Upper lobe of right lung (tissue), 1 donor: ENCODE results near the gene THUMPD2. TPM values are rescaled to one million over a fixed set of nuclear protein-coding genes. Genes with fewer than 3 reads are reported as not detected.
"Not testable (repeated sequence)": the region's sequence is repeated elsewhere in the genome, so short reads cannot be mapped to it uniquely, and the experiment has no call there.

Source experiments
- ATAC-seq: fragments of 200-7000 bp; cut with Tn5 transposase; one replicate; pipeline ENCODE4 v1.9.1; 2020; ENCODE audit warnings: mild to moderate bottlenecking, moderate library complexity
- DNase-seq: peaks from one replicate; pipeline ENCODE4 v3.0.0-alpha.2; 2020
- H3K27ac ChIP-seq: fragments of 200-600 bp; one replicate; pipeline ENCODE4 v1.8.0; 2022
- H3K27me3 ChIP-seq: fragments of 200-600 bp; one replicate; pipeline ENCODE4 v1.8.0; 2022; ENCODE audit warnings: mild to moderate bottlenecking
- H3K36me3 ChIP-seq: fragments of 200-600 bp; one replicate; pipeline ENCODE4 v1.8.0; 2022
- H3K4me1 ChIP-seq: fragments of 200-600 bp; one replicate; pipeline ENCODE4 v1.8.0; 2022
- H3K4me3 ChIP-seq: fragments of 200-600 bp; one replicate; pipeline ENCODE4 v1.8.0; 2022; ENCODE audit warnings: mild to moderate bottlenecking
- H3K9me3 ChIP-seq: fragments of 200-600 bp; one replicate; pipeline ENCODE4 v1.8.0; 2022
- intact Hi-C: fragments of 100-400 bp; cut with DNase I; formaldehyde crosslinking; loops from one replicate; pipeline ENCODE4 v1.11.0; 2022
- total RNA-seq: library from RNA; stranded (reverse); fragmentation: NEBNext Ultra II Directional; extraction: Animal tissue kit (Norgen Biotek cat#: 25700); gene quantifications from one replicate; pipeline ENCODE4 v1.2.1, GENCODE V29; 2021
- TF ChIP-seq, protein P1 (sequence below): fragments of 200-600 bp; IDR thresholded peaks from one replicate; pipeline ENCODE4 v1.8.0; 2022; ENCODE audit warnings: antibody characterized with exemption
- donor health status: DM: no; HTN: yes; CAD: no; lungs with severe emphysema.

The THUMPD2 gene
- total RNA-seq, 1 donor from 2014 or later: 10.7 TPM

GRCh38 chr2:39730685-39731302 lies 48.3 kb downstream of the THUMPD2 start:
- Histone ChIP-seq H3K9me3 (no peaks in the 10 kb centered on the region), H3K27me3 (no peaks in the 10 kb centered on the region), H3K27ac (no peak overlapping the region), H3K36me3 (peaks cover 9% of the 10 kb centered on the region), H3K4me1 (peaks cover 2% of the 10 kb centered on the region), H3K4me3 (no peak overlapping the region)
- DNase-seq (no peak), ATAC-seq (peak; percentile 64)
- TF ChIP-seq, protein P1, sequence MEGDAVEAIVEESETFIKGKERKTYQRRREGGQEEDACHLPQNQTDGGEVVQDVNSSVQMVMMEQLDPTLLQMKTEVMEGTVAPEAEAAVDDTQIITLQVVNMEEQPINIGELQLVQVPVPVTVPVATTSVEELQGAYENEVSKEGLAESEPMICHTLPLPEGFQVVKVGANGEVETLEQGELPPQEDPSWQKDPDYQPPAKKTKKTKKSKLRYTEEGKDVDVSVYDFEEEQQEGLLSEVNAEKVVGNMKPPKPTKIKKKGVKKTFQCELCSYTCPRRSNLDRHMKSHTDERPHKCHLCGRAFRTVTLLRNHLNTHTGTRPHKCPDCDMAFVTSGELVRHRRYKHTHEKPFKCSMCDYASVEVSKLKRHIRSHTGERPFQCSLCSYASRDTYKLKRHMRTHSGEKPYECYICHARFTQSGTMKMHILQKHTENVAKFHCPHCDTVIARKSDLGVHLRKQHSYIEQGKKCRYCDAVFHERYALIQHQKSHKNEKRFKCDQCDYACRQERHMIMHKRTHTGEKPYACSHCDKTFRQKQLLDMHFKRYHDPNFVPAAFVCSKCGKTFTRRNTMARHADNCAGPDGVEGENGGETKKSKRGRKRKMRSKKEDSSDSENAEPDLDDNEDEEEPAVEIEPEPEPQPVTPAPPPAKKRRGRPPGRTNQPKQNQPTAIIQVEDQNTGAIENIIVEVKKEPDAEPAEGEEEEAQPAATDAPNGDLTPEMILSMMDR: peak; percentile 52
- intact Hi-C loops: no loop called here

DNA sequence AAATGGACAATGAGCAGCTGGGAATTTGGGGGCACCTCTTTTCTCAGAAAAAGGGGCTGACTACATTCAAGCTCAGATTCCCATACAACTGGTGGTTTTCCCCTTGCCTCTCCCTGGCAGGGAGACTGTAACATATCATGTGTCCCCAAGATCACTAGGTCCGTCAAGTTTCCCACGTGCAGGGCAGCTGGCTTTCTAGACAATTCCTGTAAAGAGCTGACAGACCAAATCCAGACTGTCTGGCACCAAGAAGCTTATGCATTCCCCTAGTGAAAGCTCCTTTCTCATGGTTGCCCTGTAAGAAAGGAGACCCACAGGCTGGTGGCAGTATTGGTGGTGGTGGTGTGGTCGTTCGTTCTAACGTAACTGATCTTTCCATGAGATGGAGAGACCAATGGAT lies 48.8 kb downstream of the THUMPD2 start:
- DNase-seq: no peak
- H3K27me3 ChIP-seq: no peaks in the 10 kb centered on the region
- no peak overlapping the region for H3K4me3 ChIP-seq
- no peaks in the 10 kb centered on the region for H3K4me1 ChIP-seq
- intact Hi-C loops: no loop called here
- H3K36me3 ChIP-seq: peaks cover 5% of the 10 kb centered on the region
- ATAC-seq: no peak
- H3K27ac ChIP-seq: no peak overlapping the region
- no peaks in the 10 kb centered on the region for H3K9me3 ChIP-seq
- TF ChIP-seq, protein P1: no peak

DNA sequence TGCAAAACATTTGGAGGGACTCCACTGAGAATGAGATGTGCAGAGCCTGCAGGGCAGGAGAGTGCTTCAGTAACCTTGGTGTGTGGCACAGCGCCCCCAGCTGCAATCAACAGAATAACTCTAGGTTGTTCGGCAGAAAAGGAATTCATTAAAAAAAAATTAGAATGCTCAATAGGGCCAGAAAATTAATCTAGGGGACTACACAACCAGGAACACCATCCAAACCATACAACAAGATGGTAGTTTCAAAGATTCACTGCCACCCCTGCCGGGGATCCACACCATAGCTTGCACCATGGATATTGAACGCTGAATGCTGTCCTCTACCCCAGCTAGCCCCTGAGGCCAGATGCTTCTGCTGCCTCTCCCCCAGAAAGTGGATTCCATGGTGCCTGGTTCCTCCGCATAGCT lies 50.1 kb downstream of the THUMPD2 start:
- peak; percentile 72 for ATAC-seq
- TF ChIP-seq, protein P1: peak; percentile 69

GRCh38 chr2:39728085-39728484 lies 51.0 kb downstream of the THUMPD2 start:
- H3K9me3 ChIP-seq, H3K27me3 ChIP-seq, ATAC-seq, DNase-seq, H3K27ac ChIP-seq, H3K4me3 ChIP-seq, H3K4me1 ChIP-seq, intact Hi-C loops, H3K36me3 ChIP-seq: not testable (repeated sequence)

More for the DNA sequence above, 50.1 kb downstream of the THUMPD2 start:
- intact Hi-C loops: no loop called here
- Histone ChIP-seq H3K4me1 (no peaks in the 10 kb centered on the region), H3K27me3 (no peaks in the 10 kb centered on the region), H3K4me3 (no peak overlapping the region), H3K9me3 (no peaks in the 10 kb centered on the region), H3K36me3 (peaks cover 5% of the 10 kb centered on the region), H3K27ac (no peak overlapping the region)
- DNase-seq: peak; percentile 67

GRCh38 chr2:39725401-39725800 lies 53.7 kb downstream of the THUMPD2 start:
- Histone ChIP-seq H3K27ac (no peak overlapping the region), H3K27me3 (no peaks in the 10 kb centered on the region), H3K9me3 (no peaks in the 10 kb centered on the region), H3K4me1 (no peaks in the 10 kb centered on the region), H3K4me3 (no peak overlapping the region), H3K36me3 (no peaks in the 10 kb centered on the region)
- DNase-seq: no peak
- TF ChIP-seq, protein P1: no peak
- ATAC-seq: no peak
- intact Hi-C loops: no loop called here

GRCh38 chr2:39724828-39725144 lies 54.3 kb downstream of the THUMPD2 start:
- DNase-seq (no peak), ATAC-seq (no peak)
- no peak overlapping the region for H3K27ac ChIP-seq
- H3K27me3 ChIP-seq: no peaks in the 10 kb centered on the region
- H3K4me3 ChIP-seq: no peak overlapping the region
- H3K4me1 ChIP-seq: no peaks in the 10 kb centered on the region
- H3K9me3 ChIP-seq: no peaks in the 10 kb centered on the region
- TF ChIP-seq, protein P1: no peak
- intact Hi-C loops: no loop called here
- no peaks in the 10 kb centered on the region for H3K36me3 ChIP-seq
